Liver (tissue), 9 donors: ENCODE results near the gene SERPINB2. TPM values are rescaled to one million over a fixed set of nuclear protein-coding genes. Genes with fewer than 3 reads are reported as not detected.
A peak's percentile ranks its signal among the peaks of the same experiment; 100 is the strongest.

ENCODE experiments used
- DNase-seq: peaks from one replicate; pipeline ENCODE4 v3.0.0-alpha.2; 2017; ENCODE audit warnings: low spot score
- H3K27ac ChIP-seq, 2 donors: one replicate each; pipeline ENCODE4 v1.7.0; 2013; ENCODE audit warnings: inconsistent platforms in 2 of 2, low read length in 2 of 2, control low read depth in 1 of 2, low read depth in 1 of 2, mild to moderate bottlenecking in 1 of 2
- H3K27me3 ChIP-seq, 4 donors: one replicate each; pipeline versions ENCODE4 v1.6.1 to v1.7.0; 2013; ENCODE audit warnings: low read length in 3 of 4, inconsistent platforms in 1 of 4, mild to moderate bottlenecking in 1 of 4, moderate library complexity in 1 of 4; ENCODE audit not compliant: control insufficient read depth in 4 of 4, insufficient read depth in 4 of 4
- H3K36me3 ChIP-seq, 4 donors: one replicate each; pipeline versions ENCODE4 v1.6.1 to v1.7.0; 2013; ENCODE audit warnings: low read length in 3 of 4, mild to moderate bottlenecking in 3 of 4, low read depth in 1 of 4, moderate library complexity in 1 of 4; ENCODE audit not compliant: control insufficient read depth in 4 of 4, insufficient read depth in 3 of 4
- H3K4me1 ChIP-seq, 4 donors: one replicate each; pipeline versions ENCODE4 v1.6.1 to v1.7.0; 2013; ENCODE audit warnings: low read length in 3 of 4, mild to moderate bottlenecking in 3 of 4, moderate library complexity in 1 of 4; ENCODE audit not compliant: control insufficient read depth in 4 of 4, insufficient read depth in 4 of 4
- H3K4me3 ChIP-seq, 3 donors: one replicate each; pipeline versions ENCODE4 v1.6.1 to v1.7.0; 2013; ENCODE audit warnings: low read length in 3 of 3, control low read depth in 1 of 3, low read depth in 1 of 3, mild to moderate bottlenecking in 1 of 3
- H3K9ac ChIP-seq, 2 donors: one replicate each; pipeline ENCODE4 v1.7.0; 2013; ENCODE audit warnings: low read length in 2 of 2, mild to moderate bottlenecking in 2 of 2, moderate library complexity in 2 of 2, control low read depth in 1 of 2, low read depth in 1 of 2
- H3K9me3 ChIP-seq, 4 donors: one replicate each; pipeline versions ENCODE4 v1.6.1 to v1.7.0; 2013; ENCODE audit warnings: low read length in 3 of 4; ENCODE audit not compliant: control insufficient read depth in 4 of 4
- ATF3 ChIP-seq: IDR thresholded peaks from 2 replicates; pipeline ENCODE4 v1.6.1; 2016; ENCODE audit warnings: antibody characterized with exemption
- CTCF ChIP-seq: fragments of 150-350 bp; IDR thresholded peaks from 2 replicates; pipeline ENCODE4 v1.5.1; 2017; ENCODE audit warnings: improper control_type of control experiment, low read depth, low read length; ENCODE audit not compliant: missing input control
- EGR1 ChIP-seq, 2 donors: IDR thresholded peaks; 2 replicates each; pipeline ENCODE4 v1.6.1; 2016 to 2018; ENCODE audit warnings: antibody characterized with exemption in 2 of 2, low read depth in 2 of 2
- FOXA1 ChIP-seq: IDR thresholded peaks from 2 replicates; pipeline ENCODE4 v1.6.1; 2016; ENCODE audit warnings: antibody characterized with exemption
- FOXA2 ChIP-seq: IDR thresholded peaks from 2 replicates; pipeline ENCODE4 v1.6.1; 2016; ENCODE audit warnings: antibody characterized with exemption
- GABPA ChIP-seq, 2 donors: IDR thresholded peaks in 1 of 2; conservative IDR thresholded peaks in 1 of 2; 2 replicates each; pipeline ENCODE4 v1.6.1; 2016; ENCODE audit warnings: antibody characterized with exemption in 2 of 2, mild to moderate bottlenecking in 1 of 2, moderate library complexity in 1 of 2
- HNF4A ChIP-seq, 2 donors: conservative IDR thresholded peaks; 2 replicates each; pipeline ENCODE4 v1.6.1; 2016; ENCODE audit warnings: antibody characterized with exemption in 2 of 2, mild to moderate bottlenecking in 2 of 2
- HNF4G ChIP-seq: IDR thresholded peaks from 2 replicates; pipeline ENCODE4 v1.6.1; 2016; ENCODE audit warnings: antibody characterized with exemption
- JUND ChIP-seq, 2 donors: IDR thresholded peaks; 2 replicates each; pipeline ENCODE4 v1.6.1; 2016; ENCODE audit warnings: antibody characterized with exemption in 2 of 2
- MAX ChIP-seq: IDR thresholded peaks from 2 replicates; pipeline ENCODE4 v1.6.1; 2016; ENCODE audit warnings: antibody characterized with exemption
- NR2F2 ChIP-seq: IDR thresholded peaks from 2 replicates; pipeline ENCODE4 v1.6.1; 2016; ENCODE audit warnings: antibody characterized with exemption
- RAD21 ChIP-seq, 2 donors: IDR thresholded peaks; 2 replicates each; pipeline ENCODE4 v1.6.1; 2016; ENCODE audit warnings: antibody characterized with exemption in 2 of 2, mild to moderate bottlenecking in 2 of 2
- REST ChIP-seq: IDR thresholded peaks from 2 replicates; pipeline ENCODE4 v1.6.1; 2016; ENCODE audit warnings: antibody characterized with exemption, mild to moderate bottlenecking
- RXRA ChIP-seq, 2 donors: IDR thresholded peaks; 2 replicates each; pipeline ENCODE4 v1.6.1; 2017 to 2018; ENCODE audit warnings: antibody characterized with exemption in 2 of 2, mild to moderate bottlenecking in 1 of 2
- SP1 ChIP-seq: IDR thresholded peaks from 2 replicates; pipeline ENCODE4 v1.6.1; 2018; ENCODE audit warnings: antibody characterized with exemption, mild to moderate bottlenecking
- TAF1 ChIP-seq: conservative IDR thresholded peaks from 2 replicates; pipeline ENCODE4 v1.6.1; 2016; ENCODE audit warnings: antibody characterized with exemption, mild to moderate bottlenecking
- YY1 ChIP-seq: IDR thresholded peaks from 2 replicates; pipeline ENCODE4 v1.6.1; 2016; ENCODE audit warnings: antibody characterized with exemption, mild to moderate bottlenecking
- ZBTB33 ChIP-seq: IDR thresholded peaks from 2 replicates; pipeline ENCODE4 v1.6.1; 2016; ENCODE audit warnings: antibody characterized with exemption
- WGBS: extraction: QIAGEN DNeasy Blood & Tissue Kit; methylation state at CpG from one replicate; pipeline ENCODE4 v1.1.7; 2013; 5-methylcytosine and 5-hydroxymethylcytosine counted together
- polyA plus RNA-seq, 2 donors: library from polyadenylated mRNA; stranded (reverse) in 1 of 2; unstranded in 1 of 2; fragments of 200-250 nt in 1 of 2; fragments of >200 nt in 1 of 2; fragmentation: Nextera tagmentation in 1 of 2; extraction: Ambion mirVana in 1 of 2; gene quantifications; one replicate each; pipeline versions ENCODE4 v1.2.1 to v1.2.3, GENCODE V29; 2013 to 2015
- total RNA-seq, 2 donors: library from RNA; depleted of rRNA; stranded (reverse); fragments of >200 nt; gene quantifications; one replicate each; pipeline ENCODE4 v1.2.3, GENCODE V29; 2014
- donor health status: healthy.
- donor health status: healthy.
- donor health status: healthy.
- donor health status: healthy.
- donor health status: healthy.

The SERPINB2 gene
- total and polyA plus RNA-seq, 4 donors: 0.02 to 1.7 TPM; not detected in 2

GRCh38 chr18:63890237-63890949 is 2.9 kb downstream of the SERPINB2 start:
- H3K4me1 ChIP-seq: no peaks in the 10 kb centered on the region
- DNase-seq: no peak
- H3K27ac ChIP-seq: no peak overlapping the region

GRCh38 chr18:63890950-63891304 is 3.4 kb downstream of the SERPINB2 start:
- TF ChIP-seq GABPA (IDR thresholded peaks at IDR 0.05 in 1 of 2, conservative IDR thresholded peaks at IDR 0.05 in 1 of 2): no peak
- TF ChIP-seq RAD21 (IDR thresholded peaks at IDR 0.05): peak; percentile 40 to 48
- no peaks in the 10 kb centered on the region for H3K36me3 ChIP-seq
- H3K9me3 ChIP-seq: no peaks in the 10 kb centered on the region
- no peak overlapping the region for H3K4me3 ChIP-seq
- DNase-seq: no peak
- no peak overlapping the region for H3K27ac ChIP-seq
- H3K4me1 ChIP-seq: no peaks in the 10 kb centered on the region
- H3K9ac ChIP-seq: no peak overlapping the region
- WGBS: 75% methylated on average over 5 of the region's 5 CpGs
- H3K27me3 ChIP-seq: peaks cover 0 to 4% (median under 1%) of the 10 kb centered on the region in 4 donors

More at GRCh38 chr18:63890237-63890949, 2.9 kb downstream of the SERPINB2 start:
- no peak overlapping the region for H3K9ac ChIP-seq
- WGBS: 71% methylated on average over 6 of the region's 6 CpGs
- no peak for TF ChIP-seq ATF3
- TF ChIP-seq HNF4G: no peak
- no peak for TF ChIP-seq RAD21 (IDR thresholded peaks at IDR 0.05)
- no peak for TF ChIP-seq GABPA (IDR thresholded peaks at IDR 0.05 in 1 of 2, conservative IDR thresholded peaks at IDR 0.05 in 1 of 2)
- no peak for TF ChIP-seq FOXA1
- no peak for TF ChIP-seq MAX
- no peak for TF ChIP-seq HNF4A (conservative IDR thresholded peaks at IDR 0.05)
- TF ChIP-seq TAF1: no peak
- TF ChIP-seq RXRA (IDR thresholded peaks at IDR 0.05): no peak
- TF ChIP-seq EGR1 (IDR thresholded peaks at IDR 0.05; ENCODE audit: low read depth in 2 of 2): no peak
- TF ChIP-seq FOXA2: no peak
- no peak for TF ChIP-seq SP1
- no peaks in the 10 kb centered on the region for H3K36me3 ChIP-seq
- peaks cover 0 to 4% (median under 1%) of the 10 kb centered on the region in 4 donors for H3K27me3 ChIP-seq
- no peak overlapping the region for H3K4me3 ChIP-seq
- no peaks in the 10 kb centered on the region for H3K9me3 ChIP-seq

- Histone ChIP-seq H3K9ac (no peak overlapping the region), H3K36me3 (no peaks in the 10 kb centered on the region), H3K4me1 (no peaks in the 10 kb centered on the region), H3K27me3 (peaks cover 0 to 2% (median under 1%) of the 10 kb centered on the region in 4 donors), H3K27ac (no peak overlapping the region), H3K9me3 (no peaks in the 10 kb centered on the region), H3K4me3 (no peak overlapping the region)
- TF ChIP-seq ZBTB33: no peak
- TF ChIP-seq FOXA1: no peak
- TF ChIP-seq CTCF: no peak
- TF ChIP-seq HNF4A (conservative IDR thresholded peaks at IDR 0.05): no peak
- no peak for TF ChIP-seq HNF4G
- TF ChIP-seq FOXA2: no peak
- TF ChIP-seq TAF1: no peak
- no peak for TF ChIP-seq JUND (IDR thresholded peaks at IDR 0.05)
- no peak for TF ChIP-seq GABPA (IDR thresholded peaks at IDR 0.05 in 1 of 2, conservative IDR thresholded peaks at IDR 0.05 in 1 of 2)
- no peak for TF ChIP-seq EGR1 (IDR thresholded peaks at IDR 0.05; ENCODE audit: low read depth in 2 of 2)
- TF ChIP-seq SP1: no peak
- no peak for TF ChIP-seq RXRA (IDR thresholded peaks at IDR 0.05)
- no peak for TF ChIP-seq REST
- no peak for TF ChIP-seq YY1
- no peak for TF ChIP-seq MAX
- no peak for TF ChIP-seq NR2F2
- TF ChIP-seq ATF3: no peak
- no peak for TF ChIP-seq RAD21 (IDR thresholded peaks at IDR 0.05)
- WGBS: 87% methylated on average over 4 of the region's 4 CpGs
- no peak for DNase-seq
Measured at GRCh38 chr18:63892566-63892965, 5.1 kb downstream of the SERPINB2 start.
